Measurements from ENCODE around the gene GRM5.

- TF ChIP-seq, protein P1, sequence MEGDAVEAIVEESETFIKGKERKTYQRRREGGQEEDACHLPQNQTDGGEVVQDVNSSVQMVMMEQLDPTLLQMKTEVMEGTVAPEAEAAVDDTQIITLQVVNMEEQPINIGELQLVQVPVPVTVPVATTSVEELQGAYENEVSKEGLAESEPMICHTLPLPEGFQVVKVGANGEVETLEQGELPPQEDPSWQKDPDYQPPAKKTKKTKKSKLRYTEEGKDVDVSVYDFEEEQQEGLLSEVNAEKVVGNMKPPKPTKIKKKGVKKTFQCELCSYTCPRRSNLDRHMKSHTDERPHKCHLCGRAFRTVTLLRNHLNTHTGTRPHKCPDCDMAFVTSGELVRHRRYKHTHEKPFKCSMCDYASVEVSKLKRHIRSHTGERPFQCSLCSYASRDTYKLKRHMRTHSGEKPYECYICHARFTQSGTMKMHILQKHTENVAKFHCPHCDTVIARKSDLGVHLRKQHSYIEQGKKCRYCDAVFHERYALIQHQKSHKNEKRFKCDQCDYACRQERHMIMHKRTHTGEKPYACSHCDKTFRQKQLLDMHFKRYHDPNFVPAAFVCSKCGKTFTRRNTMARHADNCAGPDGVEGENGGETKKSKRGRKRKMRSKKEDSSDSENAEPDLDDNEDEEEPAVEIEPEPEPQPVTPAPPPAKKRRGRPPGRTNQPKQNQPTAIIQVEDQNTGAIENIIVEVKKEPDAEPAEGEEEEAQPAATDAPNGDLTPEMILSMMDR (IDR thresholded peaks at IDR 0.05) = no peak
- TF ChIP-seq POLR2AphosphoS5 (IDR thresholded peaks at IDR 0.05) (no peak), POLR2A (IDR thresholded peaks at IDR 0.05) (no peak)
These were observed 554.8 kb downstream of the GRM5 start for GRCh38 chr11:88511006-88511405.

Measured in prostate gland (tissue), 2 donors.